ENCODE data around the gene ABCG8.

The ABCG8 gene

DNA sequence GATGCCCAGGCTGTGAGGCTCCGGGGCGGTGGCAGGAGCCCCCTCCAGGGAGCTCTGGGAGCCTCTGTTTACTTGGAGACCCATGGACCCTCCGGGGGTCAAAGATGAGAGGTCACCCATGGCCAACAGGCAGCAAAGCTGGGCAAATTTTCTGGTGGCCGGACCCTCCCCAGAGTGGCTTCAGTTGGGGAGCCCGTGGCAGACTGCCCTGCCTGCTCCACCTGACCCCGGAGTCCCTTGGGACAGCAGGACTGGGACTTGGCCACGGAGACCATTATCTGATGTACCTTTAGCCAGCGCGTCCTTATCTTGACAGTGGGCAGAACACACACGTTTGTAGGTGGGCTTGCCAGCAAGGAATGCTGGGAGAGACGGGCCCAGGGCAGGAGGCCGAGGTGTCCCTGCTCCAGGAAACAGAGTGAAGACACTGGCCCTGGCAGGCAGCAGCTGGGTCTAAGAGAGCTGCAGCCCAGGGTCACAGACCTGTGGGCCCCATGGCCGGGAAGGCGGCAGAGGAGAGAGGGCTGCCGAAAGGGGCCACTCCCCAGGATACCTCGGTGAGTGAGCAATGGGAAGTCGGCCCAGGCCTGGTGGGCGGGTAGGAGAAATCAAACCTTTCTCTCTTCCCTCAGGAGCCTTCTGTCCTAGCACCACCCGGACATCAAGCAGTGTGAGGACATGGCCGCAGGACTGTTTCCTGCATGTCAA lies at the start of gene ABCG8, which contains the start of gene ABCG5:
Gene ABCG8, plus strand, starts transcription at position 412 of the 708 bp plus-strand sequence. Its CDS starts 83 bp downstream, at position 495.
Gene ABCG5, minus strand, starts transcription at position 280 of the 708 bp plus-strand sequence. Its CDS starts 160 bp downstream, at position 120.
- DNase-seq, result no peak

DNA sequence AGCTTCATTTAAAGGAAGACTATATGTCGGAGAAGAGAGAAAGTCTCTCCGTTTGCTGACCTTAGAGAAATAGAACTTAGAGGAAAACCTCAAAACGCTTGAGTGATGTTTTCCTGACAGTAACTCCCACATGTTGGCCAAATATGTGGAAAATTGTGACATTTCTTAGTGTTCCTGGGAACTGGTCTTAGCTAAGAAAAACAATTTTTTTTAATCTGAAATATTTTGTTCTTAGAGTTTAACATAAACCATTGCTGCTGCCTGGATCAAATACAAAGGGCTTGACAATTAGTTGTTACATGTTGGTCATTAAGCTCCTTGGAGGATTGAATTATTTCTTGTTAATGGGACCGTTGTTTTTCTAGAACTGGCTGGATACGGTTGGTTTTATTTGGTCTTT lies 48.6 kb upstream of the ABCG8 start:
- DNase-seq, result no peak

DNA sequence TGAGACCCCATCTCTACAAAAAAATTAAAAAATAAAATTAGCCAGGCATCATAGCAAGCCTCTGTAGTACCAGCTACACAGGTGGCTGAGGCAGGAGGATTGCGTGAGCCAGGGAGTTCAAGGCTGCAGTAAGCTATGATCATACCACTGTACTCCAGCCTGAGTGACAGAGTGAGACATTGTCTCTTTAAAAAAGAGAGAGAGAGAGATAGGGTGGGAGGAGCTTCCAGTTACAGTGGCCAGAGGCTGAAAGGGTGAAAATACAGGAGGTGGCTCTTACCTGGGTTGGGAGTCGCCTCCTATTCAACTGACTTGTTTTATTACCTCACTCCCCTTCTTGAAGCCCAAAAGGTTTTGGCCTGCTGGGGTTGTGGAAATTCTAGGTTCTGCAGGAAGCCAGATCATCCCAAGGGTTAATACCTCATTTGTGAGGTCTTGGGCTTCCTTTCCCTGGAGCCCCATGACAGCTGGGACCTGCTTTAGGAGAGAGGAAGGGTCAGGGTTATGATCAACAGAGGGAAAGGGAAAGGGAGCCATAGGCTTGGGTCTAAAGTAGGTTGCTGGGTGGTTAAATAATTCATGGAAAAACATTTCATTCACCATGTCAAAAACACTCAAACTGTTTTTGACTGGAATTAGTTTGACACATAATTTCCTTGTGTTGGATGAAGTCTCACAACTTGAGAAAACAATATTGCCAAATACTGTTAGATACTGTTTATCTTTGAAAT lies 47.6 kb upstream of the ABCG8 start:
- no peak for DNase-seq

DNA sequence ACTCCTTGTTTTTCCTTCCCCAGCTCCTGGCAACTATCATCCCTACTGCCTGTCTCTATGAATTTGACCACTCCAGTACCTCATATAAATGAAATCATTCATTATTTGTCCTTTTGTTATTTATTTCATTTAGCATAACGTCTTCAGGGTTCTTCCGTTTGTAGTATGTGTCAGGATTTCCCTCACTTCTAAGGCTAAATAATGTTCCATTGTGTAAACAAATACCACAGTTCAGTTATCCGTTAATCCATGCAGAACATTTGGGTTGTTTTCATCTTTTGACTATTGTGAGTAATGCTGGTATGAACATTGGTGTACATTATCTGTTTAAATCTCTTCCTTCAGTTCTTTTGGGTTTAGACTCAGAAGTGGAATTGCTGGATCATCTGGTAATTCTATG lies 46.1 kb upstream of the ABCG8 start:
- no peak for DNase-seq

DNA sequence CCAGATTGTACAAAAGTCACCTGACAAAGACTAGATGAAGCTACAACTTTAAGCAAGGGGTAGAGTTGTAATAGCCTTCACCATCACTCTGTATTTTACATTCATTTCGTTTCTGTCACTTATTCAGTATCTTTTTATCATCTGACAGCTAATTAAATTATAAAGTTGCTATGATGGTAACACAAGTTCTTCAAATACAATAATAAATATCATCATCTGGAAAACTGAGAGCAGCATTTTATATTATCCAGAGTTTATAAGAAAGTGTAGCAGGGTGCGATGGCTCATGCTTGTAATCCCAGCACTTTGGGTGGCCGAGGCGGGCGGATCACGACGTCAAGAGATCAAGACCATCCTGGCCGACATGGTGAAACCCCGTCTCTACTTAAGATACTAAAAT lies 43.8 kb upstream of the ABCG8 start:
- no peak for DNase-seq

DNA sequence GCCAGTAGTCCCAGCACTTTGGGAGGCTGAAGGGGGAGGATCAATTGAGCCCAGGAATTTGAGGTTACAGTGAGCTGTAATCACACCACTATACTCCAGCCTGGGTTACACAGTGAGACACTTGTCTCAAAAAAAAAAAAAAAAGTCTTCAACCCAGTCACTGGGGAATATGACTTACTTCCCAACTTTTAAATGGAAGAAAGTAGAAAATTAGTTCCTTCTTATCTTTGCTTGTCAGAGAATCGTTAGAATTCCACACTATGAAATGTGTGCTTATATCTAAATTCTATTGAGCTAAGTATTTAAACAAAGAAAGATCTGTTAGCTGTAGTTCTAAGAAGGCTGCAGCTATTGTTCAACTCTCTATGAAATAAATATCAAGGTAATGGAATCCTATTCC lies 42.6 kb upstream of the ABCG8 start:
- no peak for DNase-seq

DNA sequence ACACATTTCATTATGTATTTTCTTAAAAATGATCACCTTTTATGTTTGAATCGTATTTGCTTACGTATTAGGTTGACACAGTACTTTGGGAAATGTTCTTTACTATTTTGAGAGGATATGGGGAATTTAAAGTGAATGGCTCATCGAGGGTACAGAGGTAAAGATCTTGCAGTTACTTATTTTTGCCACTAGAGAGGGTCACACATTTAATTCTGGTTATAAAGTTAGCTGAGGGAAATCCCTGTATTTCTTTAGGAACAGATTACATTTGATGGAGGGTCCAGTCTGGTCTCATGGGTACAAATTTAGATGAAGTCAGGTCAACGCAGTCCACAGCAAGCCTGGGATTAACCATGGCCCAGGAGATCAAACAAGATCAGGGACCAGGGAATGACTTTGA lies 40.5 kb upstream of the ABCG8 start:
- no peak for DNase-seq

DNA sequence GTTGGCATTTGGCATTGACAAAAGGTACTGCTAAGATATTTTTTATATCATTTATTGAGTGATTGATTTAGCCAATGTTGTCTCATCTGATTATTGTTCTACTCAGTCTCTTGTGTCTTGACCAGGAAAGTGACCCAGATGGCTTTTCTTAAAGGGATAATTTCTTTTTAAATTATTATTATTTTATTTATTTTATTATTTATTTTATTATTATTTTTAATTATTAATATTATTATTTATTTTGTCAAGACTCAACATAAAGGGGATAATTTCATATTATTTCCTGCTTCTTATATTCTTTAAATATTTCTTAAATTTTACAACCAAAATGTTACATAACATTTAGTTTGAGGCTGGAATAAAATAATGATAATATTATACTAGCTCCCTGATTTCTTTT lies 37.9 kb upstream of the ABCG8 start:
- DNase-seq, result no peak

DNA sequence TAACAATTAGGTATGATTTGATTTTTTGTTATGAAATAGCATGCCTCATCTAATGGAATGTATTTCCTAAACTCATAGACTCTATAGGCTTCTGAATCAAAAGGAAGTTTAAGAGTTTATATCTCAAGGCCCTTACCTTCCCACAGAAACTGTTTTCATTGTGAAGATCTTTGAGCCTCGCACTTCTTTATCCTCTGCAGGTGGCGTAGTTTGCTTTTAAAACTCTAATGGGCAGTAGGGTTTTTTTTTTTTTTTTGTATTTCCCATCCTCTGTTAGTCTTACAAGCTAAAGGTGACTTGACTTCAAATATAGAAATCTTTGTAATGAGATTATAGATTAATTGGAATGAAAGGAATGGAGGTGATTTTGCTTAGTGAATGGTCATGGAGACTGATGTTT lies 36.6 kb upstream of the ABCG8 start:
- DNase-seq, result no peak

DNA sequence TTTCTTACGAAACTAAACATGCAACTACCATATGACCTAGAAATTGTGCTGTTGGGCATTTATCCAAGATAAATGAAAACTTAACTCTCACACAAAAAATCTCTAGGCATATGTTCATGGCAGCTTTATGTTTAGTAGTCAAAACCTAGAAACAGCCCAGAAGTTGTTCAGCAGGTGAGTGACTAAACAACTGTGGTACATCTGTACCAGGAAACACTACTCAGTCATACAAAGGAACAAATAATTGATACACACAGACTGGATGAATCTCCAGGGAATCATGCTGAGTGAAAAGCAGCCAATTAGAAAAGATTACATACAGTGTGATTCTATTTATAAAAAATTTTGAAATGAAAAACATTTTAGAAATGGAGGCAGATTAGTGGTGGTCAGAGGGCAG lies 35.7 kb upstream of the ABCG8 start:
- DNase-seq, result no peak

DNA sequence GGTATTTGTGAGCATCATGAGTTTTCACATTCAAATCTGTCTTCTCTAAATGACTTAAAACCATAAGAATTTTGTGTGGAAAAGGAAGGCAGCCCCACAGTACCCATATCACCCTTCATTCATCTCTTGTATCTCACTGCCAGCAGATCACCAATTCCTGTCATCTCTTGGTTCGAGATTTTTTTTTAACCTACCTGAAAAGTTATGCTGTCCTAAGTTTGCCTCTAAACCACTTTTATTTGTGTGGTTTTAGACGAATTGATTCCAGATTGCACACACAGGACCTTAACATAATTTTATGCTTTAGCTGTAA lies 32.1 kb upstream of the ABCG8 start:
- DNase-seq, result no peak

DNA sequence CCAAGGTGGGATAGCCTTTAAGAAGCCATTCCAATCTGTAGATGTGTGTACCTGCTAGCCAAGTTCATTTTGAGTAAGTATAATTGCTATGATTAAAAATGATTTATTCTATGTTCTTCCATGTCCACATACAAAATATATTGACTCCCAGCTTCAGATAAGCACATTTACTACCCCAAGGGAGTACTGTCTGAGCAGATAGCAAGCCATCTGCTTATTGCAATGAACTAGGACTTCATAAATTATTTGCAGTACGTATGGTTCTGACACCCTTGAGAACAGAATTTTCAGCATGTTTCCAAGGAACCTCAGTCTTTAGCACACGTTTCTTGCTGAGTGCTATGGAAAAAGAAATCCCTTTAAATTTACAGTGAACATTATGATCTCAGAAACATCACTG lies 28.3 kb upstream of the ABCG8 start:
- DNase-seq, result no peak

DNA sequence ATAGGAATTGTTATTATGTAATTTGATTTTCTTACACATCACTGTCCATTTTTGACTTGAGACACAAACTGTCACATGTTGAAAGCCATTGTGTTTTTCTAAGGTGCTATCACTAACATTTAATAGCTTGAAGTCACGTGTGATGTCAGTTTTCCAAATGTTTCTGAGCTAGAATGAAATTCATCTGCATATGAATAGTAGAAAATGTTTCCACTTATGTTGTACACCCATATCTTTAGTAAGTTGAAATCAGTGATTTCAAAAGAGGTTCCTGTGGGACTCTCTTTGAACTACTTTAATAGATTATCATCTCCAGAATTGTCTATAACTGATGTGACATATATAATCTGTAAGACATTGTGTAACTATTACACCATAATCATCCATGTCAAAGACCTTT lies 27.9 kb upstream of the ABCG8 start:
- no peak for DNase-seq

DNA sequence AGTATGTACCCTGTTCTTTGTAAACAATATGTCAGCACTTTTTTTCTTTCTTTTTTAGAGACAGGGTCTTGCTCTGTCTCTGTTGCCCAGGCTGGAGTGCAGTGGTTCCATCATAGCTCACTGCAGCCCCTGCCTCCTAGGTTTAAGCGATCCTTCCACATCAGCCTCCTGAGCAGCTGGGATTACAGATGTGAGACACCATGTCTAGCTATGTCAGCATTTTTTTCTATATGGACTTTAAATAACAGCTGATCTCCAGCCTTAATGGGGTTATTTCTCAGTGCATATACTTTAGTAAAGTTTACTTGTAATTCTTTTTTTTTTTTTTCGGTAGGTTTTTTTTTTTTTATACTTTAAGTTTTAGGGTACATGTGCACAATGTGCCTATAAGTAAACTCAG lies 26.8 kb upstream of the ABCG8 start:
- no peak for DNase-seq

DNA sequence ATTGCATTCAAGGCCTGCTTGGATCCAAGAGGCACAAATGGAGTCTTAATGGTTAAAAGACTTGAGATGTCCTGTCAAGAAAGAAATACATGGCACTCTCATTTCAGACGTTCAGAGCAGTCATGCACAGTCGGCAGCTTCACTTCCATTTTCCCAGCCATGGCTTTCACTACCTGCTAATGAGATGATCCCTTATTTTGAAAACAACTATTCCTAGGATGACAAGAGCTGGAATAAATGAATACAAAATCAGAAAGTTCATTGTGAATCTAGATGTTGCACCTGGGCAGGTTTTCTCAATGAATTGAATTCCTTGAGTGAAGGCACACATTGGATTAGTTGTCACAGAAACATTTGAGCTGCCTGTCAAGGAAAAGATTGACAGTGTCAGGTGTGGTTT lies 25.8 kb upstream of the ABCG8 start:
- no peak for DNase-seq

DNA sequence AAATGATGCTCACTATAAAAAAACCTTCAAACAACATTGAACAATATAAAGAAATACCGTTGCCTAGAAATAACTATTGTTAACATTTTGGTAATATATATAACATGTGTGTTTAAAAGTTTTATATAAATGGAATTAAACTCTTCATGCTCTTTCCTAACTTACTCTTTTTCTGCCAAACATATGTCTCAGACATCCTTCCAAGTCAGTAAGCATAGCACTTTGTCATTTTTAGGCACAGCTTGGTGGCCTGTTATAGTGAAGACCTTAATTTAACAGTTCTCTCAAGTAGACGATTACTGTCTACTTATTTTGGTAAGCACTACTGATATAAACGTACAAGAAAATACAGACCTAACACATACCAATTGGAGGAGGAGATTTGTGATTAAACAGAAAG lies 24.1 kb upstream of the ABCG8 start:
- DNase-seq, result no peak

DNA sequence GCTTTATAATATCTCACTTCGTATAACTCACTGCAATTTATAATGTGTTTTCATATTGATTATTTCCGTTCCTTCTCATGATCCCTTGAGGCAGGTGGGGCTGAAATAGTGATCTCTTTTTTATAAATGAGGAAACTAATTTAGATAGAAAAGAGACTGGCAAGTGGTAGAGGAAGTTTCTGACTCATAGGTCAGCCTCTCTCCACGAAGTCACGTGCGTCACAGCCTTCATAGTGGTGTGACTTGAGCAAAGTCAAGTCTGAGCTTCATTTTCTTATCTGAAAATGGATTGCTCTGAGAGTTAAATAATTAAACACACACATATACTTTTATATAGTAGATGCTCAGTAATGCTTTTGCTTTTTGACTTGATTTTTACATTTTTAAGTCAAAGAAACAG lies 20.0 kb upstream of the ABCG8 start:
- no peak for DNase-seq

DNA sequence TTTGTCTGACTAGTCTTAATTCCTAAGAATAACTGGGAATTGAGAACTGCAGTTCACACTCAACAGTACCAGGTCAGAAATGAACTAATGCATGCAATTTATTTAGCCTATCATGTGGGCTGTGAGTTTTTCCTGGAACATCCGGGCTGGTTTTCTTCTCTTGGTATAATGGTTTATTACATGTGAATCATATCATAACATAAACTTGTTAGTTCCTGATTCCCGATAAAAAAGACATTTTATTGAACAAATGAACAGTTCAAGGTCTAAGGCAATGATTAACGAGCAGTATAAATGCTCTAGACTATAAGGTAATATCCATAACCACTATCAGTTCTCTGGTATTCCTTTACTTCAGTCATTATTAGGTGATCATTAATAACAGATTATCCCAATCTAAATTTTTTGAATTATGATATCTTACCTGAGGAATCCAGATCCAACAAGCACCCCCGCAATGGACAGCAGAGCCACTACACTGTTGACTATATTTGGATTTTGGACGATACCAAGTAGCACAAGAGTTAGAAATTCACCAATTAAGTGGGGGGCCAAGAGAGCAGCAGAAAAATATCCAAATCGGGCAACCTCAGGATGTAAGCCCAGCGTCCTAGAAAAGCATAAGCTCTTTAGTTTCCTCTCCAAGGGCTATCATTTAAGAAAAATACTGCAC lies 19.1 kb upstream of the ABCG8 start:
- no peak for DNase-seq

DNA sequence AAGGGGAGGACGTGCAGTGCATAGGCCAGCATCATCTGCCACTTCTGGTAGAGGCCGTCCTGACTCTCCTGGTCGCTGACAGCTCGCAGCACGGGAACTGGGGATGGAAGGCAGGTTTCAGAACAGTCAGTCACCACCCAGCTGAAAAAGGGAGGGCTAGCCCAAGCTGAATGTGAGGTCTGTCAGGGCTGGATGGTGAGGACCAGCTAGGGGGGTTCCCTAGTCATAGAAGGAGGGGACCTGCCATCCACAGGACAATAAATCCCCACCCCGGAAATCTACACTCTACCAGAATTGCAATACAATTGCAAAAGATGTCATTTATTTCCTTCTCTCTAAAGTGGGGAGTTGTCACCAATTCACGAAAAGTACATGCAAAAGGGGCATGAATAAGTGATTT lies 15.9 kb upstream of the ABCG8 start:
- DNase-seq, result no peak

DNA sequence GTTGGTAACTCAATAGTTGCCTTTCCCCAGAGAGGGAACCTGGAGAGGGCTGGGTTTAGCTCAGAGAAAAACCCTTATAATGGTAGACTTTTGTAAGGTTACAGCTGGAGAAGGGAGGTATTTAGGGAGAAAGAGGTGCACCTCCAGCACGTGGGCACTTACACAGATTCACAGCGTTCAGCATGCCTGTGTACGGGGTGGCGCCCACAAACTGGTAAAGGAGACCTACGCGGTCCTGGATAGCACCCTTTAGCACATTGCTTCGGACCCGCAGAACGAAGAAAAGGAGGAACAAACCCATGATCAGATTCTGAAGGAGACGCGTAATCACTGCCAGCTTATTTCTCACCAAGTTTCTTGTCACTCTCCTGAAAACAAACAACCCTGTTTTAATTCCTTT lies 15.0 kb upstream of the ABCG8 start:
- no peak for DNase-seq

DNA sequence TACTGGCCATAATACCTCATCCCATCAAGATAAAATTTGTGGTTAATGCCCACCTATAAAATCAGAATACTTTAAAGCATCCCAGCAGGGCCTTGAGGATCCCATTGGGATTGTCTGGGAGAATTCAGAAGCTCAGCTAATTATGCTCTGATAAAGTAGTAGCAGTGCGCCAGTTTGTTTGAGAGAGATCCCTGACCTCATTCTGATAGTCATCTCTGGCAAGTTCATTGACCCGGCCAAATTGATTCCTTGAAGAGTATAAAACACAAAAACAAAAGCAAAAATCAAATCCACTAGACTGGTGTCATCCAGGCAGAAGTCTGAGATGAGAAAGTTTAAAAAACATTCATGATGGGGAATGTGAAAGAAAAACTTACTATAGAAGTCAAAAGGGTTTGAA lies 14.3 kb upstream of the ABCG8 start:
- no peak for DNase-seq

DNA sequence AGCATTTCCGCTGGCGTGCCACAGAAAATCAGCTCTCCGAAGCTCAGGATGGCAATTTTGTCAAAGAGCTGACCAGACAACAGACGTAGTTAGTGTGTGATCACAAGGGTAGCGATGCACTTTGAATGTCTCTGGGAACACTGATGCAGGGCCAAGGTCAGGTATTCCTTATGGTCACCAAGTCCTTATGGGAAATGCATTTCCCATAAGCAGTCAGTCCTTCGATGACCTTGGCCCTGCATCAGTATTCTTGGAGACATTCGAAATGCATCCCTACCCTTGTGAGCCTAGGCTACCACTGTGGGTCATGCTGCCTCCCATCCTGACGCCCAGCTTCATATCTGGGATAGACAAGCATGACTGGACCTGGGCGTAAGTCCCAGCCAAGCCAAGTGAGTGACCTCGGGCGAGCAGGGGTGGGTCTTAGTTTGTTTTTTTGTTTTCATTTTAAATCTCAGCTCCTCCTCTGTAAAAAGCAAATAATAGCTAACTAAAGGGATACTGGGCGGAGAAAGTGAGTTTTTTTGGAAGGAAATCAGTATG lies 13.7 kb upstream of the ABCG8 start:
- DNase-seq, result no peak

DNA sequence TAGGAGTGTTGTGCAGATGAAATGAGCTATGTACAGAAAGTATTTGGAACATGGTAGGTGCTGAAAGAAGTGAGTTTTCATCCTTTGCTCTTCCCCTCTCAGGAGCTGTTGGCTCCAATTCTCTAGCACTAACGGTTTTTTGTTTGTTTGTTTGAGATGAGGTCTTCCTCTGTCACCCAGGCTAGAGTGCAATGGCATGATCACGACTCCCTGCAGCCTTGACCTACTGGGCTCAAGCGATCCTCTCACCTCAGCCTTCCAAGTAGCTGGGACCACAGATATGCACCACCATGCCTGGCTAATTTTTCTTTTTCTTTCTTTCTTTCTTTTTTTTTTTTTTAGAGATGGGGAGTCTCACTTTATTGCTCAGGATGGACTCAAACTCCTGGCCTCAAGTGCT lies 12.9 kb upstream of the ABCG8 start:
- DNase-seq, result no peak

Measured in stimulated activated naive CD4-positive, alpha-beta T cell (primary cell).